ENCODE results near the gene KRT33B.

DNA sequence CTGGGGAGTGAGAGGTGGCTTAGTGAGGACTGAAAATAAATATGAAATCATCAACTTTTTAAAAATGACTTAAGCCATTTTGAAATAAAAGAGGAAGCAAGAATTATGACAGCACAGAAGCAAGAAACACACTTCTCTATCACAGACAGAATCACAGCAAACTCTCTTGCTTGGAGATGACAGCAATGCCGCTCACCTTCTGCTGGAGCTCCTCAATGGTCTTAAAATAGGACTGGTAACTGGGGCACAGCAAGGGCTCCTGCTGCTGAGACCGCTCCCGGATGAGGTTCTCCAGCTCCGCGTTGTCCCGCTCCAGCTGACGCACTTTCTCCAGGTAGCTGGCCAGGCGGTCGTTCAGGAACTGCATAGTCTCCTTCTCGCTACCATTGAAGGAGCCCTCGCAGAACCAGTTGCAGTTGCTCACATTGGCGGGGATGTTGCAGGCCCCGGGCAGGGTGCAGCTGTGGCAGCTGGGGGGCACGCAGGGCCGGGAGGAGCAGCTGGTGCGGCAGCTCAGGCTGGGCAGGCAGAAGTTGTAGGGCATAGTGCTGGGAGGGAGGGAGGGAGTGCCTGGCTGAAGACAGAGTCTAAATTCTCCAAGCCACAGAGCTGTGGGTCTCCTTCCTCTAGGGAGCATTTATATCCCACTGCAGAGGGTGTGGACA is 27.5 kb upstream of the KRT33B start, which contains the start of gene KRT31:
- TF ChIP-seq, protein P1, sequence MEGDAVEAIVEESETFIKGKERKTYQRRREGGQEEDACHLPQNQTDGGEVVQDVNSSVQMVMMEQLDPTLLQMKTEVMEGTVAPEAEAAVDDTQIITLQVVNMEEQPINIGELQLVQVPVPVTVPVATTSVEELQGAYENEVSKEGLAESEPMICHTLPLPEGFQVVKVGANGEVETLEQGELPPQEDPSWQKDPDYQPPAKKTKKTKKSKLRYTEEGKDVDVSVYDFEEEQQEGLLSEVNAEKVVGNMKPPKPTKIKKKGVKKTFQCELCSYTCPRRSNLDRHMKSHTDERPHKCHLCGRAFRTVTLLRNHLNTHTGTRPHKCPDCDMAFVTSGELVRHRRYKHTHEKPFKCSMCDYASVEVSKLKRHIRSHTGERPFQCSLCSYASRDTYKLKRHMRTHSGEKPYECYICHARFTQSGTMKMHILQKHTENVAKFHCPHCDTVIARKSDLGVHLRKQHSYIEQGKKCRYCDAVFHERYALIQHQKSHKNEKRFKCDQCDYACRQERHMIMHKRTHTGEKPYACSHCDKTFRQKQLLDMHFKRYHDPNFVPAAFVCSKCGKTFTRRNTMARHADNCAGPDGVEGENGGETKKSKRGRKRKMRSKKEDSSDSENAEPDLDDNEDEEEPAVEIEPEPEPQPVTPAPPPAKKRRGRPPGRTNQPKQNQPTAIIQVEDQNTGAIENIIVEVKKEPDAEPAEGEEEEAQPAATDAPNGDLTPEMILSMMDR (IDR thresholded peaks at IDR 0.05; ENCODE audit: insufficient read depth, low read depth, low read length), result no peak
- TF ChIP-seq EZH2 (IDR thresholded peaks at IDR 0.05; ENCODE audit: insufficient read depth, low read length), result no peak
